Fibroblast of the aortic adventitia (primary cell): ENCODE data around the gene DNAJC16. TPM values are rescaled to one million over a fixed set of nuclear protein-coding genes. Genes with fewer than 3 reads are reported as not detected.
"Not testable (repeated sequence)": the region's sequence is repeated elsewhere in the genome, so short reads cannot be mapped to it uniquely, and the experiment has no call there.

Source experiments
- DNase-seq: peaks from one replicate; pipeline ENCODE4 v3.0.0-alpha.2; 2010; ENCODE audit warnings: low read depth
- H3K4me3 ChIP-seq: 2 replicates; pipeline ENCODE4 v1.5.1; 2011; ENCODE audit warnings: low read depth, mild to moderate bottlenecking, control low read depth, low read length, moderate library complexity
- total RNA-seq: library from RNA; depleted of rRNA; stranded (reverse); fragments of >200 nt; gene quantifications from 2 replicates; pipeline ENCODE4 v1.2.3, GENCODE V29; 2012; ENCODE audit warnings: low replicate concordance
- TF ChIP-seq, protein P1 (sequence below): IDR thresholded peaks from 2 replicates; pipeline ENCODE4 v1.5.1; 2011; ENCODE audit warnings: mild to moderate bottlenecking, low read length, control low read depth, inconsistent platforms; ENCODE audit not compliant: insufficient read depth

Gene DNAJC16
- total RNA-seq, 1 donor, result 20.0 TPM

DNA sequence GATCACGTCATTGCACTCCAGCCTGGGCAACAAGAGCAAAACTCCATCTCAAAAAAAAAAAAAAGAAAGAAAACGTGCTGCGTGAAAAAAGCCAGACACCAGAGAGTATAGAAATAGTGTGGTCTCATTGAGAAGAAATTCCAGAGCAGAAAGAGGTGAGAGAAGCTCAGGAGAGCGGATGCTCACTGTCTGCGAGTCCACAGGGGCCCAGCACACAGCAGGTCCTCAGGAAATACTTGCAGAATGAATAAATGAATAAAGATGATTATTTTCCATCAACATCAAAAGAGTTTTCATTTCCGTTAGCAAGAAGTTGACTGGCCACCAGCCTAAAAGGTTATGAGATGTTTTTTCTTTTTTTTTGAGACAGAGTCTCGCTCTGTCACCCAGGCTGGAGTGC, 17.1 kb upstream of the DNAJC16 start:
- TF ChIP-seq, protein P1, sequence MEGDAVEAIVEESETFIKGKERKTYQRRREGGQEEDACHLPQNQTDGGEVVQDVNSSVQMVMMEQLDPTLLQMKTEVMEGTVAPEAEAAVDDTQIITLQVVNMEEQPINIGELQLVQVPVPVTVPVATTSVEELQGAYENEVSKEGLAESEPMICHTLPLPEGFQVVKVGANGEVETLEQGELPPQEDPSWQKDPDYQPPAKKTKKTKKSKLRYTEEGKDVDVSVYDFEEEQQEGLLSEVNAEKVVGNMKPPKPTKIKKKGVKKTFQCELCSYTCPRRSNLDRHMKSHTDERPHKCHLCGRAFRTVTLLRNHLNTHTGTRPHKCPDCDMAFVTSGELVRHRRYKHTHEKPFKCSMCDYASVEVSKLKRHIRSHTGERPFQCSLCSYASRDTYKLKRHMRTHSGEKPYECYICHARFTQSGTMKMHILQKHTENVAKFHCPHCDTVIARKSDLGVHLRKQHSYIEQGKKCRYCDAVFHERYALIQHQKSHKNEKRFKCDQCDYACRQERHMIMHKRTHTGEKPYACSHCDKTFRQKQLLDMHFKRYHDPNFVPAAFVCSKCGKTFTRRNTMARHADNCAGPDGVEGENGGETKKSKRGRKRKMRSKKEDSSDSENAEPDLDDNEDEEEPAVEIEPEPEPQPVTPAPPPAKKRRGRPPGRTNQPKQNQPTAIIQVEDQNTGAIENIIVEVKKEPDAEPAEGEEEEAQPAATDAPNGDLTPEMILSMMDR, result no peak
- no peak overlapping the region for H3K4me3 ChIP-seq
- no peak for DNase-seq

- peak; percentile 13 for DNase-seq
- TF ChIP-seq, protein P1, result no peak
- H3K4me3 ChIP-seq, result no peak overlapping the region
Measured at GRCh38 chr1:15510611-15511405, 15.8 kb upstream of the DNAJC16 start.

DNA sequence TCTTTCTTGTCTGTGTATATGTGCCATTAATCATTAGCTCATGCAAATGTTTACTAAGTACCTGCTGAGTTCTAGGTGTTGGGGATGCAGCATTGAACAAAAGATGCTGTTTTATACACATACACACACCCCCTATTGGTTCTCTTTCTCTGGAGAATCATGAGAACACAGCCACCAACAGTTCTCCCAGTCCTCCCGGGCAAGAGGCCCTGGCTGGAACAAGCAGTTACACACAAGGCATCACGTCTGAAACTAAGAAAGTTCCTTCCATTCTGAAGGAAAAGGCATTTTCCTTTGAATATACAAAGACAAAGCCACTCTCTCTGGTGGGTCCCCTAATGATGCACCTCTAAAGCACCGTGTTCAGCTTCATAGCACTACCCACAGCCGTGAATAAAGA, 13.5 kb upstream of the DNAJC16 start:
- H3K4me3 ChIP-seq, result no peak overlapping the region
- TF ChIP-seq, protein P1, result no peak
- no peak for DNase-seq

GRCh38 chr1:15513919-15514318, 12.7 kb upstream of the DNAJC16 start:
- no peak overlapping the region for H3K4me3 ChIP-seq
- TF ChIP-seq, protein P1, result no peak
- no peak for DNase-seq

- DNase-seq, result not testable (repeated sequence)
Measured at GRCh38 chr1:15514557-15514956, 12.1 kb upstream of the DNAJC16 start.

DNA sequence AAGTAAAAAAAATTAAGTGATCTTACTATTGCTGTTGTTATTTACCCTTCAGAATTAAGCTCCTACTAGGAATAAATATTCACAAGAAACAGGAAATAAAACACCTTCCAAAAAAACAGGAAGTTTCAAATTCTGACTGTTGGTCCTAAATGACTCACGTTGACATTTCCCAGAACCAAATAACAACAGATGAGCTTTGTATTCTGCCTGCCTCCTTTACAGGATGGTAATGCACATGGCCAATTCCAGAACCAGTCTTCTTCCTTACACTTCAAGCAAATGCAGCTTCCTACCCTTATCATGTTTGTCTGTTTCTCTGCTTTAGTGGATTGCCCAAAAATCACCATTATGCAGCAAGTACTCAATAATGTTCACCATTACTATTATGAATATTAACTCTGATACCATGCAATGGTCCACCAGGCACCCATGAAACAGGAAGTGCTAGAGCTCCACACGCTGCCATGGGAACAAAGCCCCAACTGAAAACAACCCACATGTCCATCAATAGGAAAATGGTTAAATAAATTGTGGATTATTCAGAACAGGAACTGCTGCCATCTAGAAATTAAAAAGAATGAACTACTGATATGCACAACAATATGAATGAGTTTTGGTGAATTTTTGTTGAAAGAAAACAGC, 11.5 kb upstream of the DNAJC16 start:
- TF ChIP-seq, protein P1, result no peak
- no peak for DNase-seq
- H3K4me3 ChIP-seq, result no peak overlapping the region

More at GRCh38 chr1:15514557-15514956, 12.1 kb upstream of the DNAJC16 start:
- H3K4me3 ChIP-seq, result not testable (repeated sequence)

GRCh38 chr1:15519625-15520024, 7.0 kb upstream of the DNAJC16 start:
- no peak overlapping the region for H3K4me3 ChIP-seq
- DNase-seq, result no peak
- TF ChIP-seq, protein P1, result no peak

DNA sequence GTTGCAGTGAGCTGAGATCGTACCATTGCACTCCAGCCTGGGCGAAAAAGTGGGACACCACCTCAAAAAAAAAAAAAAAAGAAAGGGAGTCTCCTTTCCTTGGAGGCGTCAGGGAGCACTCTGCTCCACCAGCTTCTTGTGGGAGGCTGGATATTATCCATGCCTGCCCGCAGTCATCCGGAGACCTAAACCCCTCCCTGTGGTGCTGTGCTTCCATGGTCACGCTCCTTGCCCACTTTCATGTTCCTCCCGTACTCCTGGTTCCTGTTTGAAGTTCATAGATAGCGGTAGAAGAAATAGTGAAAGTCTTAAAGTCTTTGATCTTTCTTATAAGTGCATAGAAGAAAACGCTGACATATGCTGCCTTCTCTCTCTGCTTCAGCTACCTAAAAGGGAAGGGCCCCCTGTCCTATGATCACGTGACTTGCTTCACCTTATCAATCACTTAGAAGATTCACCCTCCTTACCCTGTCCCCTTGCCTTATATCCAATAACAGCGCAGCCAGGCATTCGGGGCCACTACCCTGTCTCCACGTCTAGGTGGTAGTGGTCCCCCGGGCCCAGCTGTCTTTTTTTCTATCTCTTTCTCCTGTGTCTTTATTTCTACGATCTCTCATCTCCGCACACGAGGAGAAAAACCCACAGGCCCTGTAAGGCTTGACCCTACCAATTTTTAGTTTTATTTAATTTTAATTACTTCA, 5.3 kb upstream of the DNAJC16 start:
- DNase-seq, H3K4me3 ChIP-seq: not testable (repeated sequence)
